Ovary (tissue), 3 donors: Measurements from ENCODE around the gene SPAG16.

Source experiments
- CTCF ChIP-seq, 3 donors: fragments of 450-650 bp in 2 of 3; fragments of 200-600 bp in 1 of 3; IDR thresholded peaks; one replicate each; pipeline versions ENCODE4 v1.5.1 to v1.8.0; 2016 to 2022; ENCODE audit warnings: antibody characterized with exemption in 3 of 3, mild to moderate bottlenecking in 1 of 3
- POLR2A ChIP-seq: fragments of 450-650 bp; IDR thresholded peaks from one replicate; pipeline ENCODE4 v1.6.1; 2017; ENCODE audit warnings: antibody characterized with exemption, mild to moderate bottlenecking, moderate library complexity
- donor health status: DM: no; HTN: no; CAD: no.

- TF ChIP-seq POLR2A (no peak), CTCF (IDR thresholded peaks at IDR 0.05) (no peak)
Observed at GRCh38 chr2:213640738-213641425, 356.6 kb downstream of the SPAG16 start.
